NCI-H2107 treated with DMSO at 0.1 percent for 48 hours (cell line): Measurements from ENCODE around the gene AZIN2.
"Not testable (repeated sequence)": the region's sequence is repeated elsewhere in the genome, so short reads cannot be mapped to it uniquely, and the experiment has no call there.

Experiments used
- DNase-seq: peaks from one replicate; lab custom pipeline; 2025; ENCODE audit not compliant: unreplicated experiment; lab: John Stamatoyannopoulos, UW

Gene AZIN2

DNA sequence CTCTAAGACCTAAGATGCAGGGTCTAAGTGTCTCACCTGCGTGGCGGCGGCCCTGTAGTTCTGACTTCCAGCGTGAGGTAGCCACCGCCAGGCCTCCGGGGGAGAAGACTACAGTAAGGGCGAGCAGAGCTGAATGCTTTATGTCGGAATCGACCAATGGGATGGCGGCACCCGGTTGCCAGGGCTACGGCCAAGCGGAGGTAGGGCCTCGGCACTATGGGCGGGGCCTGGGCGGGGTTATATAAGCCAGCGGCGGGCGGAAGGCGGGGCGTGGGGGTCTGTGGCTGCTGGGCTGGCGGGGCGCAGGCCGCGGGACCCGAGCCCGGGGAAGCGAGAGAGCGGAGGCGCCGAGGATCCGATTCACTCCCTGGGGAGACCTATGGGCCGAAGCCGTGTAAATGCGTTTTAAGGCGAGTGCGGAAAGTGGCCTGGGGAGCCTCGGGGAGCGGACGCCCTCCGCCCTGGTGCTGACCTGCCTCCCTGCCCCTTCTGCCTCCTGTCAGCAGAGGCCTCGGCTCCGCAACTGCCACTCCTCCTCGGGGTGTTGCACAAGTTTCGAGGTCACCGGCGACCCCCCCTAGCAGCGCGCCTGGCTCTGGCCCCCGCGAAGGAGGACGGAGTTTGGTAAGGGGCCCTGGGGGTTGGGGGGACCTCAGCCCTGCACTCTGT is at the start of gene AZIN2:
AZIN2 (plus strand) TSS at position 269 of the 669 bp plus-strand sequence. CDS start 1,097 bp downstream, outside the sequence.
- DNase-seq: peak; percentile 91

- DNase-seq: no peak
These were observed 49.4 kb upstream of the AZIN2 start for GRCh38 chr1:33031506-33031905.

DNA sequence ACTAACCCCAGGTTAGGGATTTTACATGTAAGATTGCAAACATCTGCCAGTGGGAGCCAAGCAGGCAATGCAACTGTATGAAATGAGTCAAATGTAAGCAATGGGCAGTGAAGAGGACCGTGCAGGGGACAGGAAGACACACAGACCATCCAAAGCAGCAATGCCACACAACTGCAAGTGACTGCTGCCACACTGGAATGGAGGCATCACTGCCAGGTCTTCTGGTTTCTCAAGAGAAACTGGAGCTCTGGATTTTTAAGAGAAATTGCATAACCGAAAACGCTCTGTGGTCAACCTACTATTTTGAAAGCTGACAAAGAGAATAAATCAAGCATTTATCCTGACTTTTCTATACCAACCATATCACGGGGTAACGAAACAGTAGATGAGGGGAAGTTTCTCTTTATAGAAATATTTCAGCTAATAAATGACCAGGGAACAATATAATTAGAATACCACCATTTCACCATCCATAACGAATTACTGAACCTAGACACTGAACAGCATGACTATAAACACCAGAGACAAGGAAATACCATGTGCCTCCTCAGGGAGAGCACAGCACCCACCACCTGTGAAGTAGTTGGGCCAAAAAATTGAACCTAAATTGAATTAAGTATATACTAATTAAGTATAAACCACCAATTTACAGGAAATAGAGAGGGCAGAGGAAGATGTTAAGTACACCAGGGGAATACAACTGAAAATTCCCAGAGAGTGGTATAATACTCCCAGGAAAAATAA is 48.7 kb upstream of the AZIN2 start:
- no peak for DNase-seq

GRCh38 chr1:33036051-33036525 is 44.9 kb upstream of the AZIN2 start:
- DNase-seq: no peak

DNA sequence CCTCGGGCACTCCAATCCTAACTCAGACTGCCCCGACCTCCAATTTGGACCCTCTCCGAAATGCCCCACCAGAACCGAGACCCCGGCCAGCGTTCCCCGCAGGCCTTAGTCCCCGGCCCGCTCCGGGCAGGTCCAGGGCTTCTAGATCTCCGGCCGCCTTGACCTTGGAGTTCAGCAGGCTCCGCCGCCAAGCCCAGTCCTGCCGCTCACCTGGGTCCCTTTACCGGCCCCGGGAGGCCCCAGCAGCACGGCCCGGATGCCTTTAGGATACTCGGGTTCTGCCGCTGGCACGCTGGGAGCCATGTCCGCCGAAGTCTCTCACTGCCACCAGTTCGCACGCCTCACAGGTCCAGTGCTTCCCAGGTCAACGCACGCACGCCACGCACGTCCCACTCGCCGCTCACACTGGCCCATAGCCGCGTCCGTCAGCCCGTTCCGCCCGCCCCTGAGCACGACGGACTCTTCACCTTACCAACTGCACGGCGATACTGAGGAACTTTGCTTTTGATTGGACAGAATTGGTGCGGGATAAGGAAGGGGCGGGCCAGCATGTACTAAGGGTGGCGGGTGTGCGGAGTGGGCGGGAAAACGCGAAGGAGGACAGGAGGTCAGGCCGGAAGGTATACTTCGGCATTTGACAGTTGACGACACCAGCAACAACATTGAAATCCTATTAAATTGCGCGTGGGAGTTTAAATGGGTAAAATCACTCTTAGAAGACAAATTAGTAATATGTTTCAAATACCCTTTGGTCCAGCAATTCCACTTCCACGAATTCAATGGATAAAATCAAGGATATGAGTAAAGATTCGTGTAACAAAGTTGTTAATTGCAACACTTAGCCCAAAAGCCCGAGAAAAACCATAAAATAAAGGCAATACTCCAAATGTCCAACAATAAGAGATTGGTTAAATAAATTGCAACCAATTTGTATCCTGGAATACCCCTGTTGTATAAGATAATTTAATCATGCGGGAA is 44.1 kb upstream of the AZIN2 start, which contains the start of gene AK2:
AK2 (minus strand) TSS at position 358 of the 978 bp plus-strand sequence; CDS start at position 303, 55 bp downstream.
- DNase-seq: peak; percentile 99

DNA sequence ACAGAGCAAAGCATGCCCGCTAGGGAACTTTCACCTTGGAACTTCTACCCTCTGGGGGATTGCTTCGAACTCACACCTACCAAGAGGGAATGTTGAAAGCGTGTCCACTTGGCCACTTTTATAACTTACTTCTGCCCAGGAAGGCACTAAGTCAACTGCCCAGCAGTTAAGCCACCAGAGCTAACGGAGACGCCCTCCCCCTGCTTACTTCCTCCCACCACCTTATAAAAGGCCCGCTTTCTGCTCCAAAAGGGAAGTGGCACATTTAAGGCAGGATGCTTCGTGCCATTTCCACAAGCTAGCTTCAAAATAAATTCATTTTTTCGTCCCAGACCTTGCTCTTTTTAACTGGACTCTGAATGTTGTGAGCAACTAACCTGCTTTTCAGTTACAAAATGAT is 41.1 kb upstream of the AZIN2 start:
- no peak for DNase-seq

DNA sequence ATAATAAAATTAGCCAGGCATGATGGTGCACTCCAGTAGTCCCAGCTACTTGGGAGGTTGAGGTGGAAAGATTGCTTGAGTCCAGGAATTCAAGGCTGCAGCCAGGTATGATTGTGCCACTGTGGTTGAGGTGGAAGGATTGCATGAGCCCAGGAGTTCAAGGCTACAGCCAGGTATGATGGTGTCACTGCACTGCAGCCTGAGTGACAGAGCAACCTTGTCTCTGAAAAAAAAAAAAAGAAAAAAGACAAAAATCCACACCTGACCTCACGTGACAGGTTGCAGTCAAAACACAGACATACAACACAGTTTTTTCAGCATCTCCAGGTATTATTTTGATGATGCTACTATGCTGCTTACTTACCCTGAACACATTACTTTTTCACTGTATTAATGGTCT is 39.9 kb upstream of the AZIN2 start:
- no peak for DNase-seq

GRCh38 chr1:33042831-33043230 is 38.1 kb upstream of the AZIN2 start:
- no peak for DNase-seq

- DNase-seq: no peak
These were observed 37.5 kb upstream of the AZIN2 start for GRCh38 chr1:33043267-33044092.

DNA sequence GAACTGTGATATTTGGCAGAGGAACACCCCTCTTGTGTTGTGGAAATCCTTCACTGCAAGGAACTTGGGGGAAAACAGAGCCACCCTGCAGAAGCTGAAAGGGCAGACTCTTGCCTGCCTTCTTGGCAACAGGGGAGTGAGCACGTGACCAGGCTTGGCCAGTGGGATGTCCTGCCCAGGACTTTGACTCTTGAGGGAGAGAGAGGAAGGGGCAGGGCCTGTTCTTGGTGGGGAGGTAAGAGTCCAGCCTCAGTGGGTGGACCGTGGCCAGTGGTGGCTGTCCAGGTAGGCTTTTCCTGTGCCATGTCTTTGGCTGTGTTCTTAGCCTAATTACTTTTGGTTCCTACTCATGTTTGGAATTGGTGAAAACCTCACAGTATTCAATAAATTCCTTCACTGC is 35.7 kb upstream of the AZIN2 start:
- no peak for DNase-seq

GRCh38 chr1:33045814-33046213 is 35.1 kb upstream of the AZIN2 start:
- DNase-seq: no peak

- DNase-seq: not testable (repeated sequence)
These were observed 34.7 kb upstream of the AZIN2 start for GRCh38 chr1:33046234-33046633.

DNA sequence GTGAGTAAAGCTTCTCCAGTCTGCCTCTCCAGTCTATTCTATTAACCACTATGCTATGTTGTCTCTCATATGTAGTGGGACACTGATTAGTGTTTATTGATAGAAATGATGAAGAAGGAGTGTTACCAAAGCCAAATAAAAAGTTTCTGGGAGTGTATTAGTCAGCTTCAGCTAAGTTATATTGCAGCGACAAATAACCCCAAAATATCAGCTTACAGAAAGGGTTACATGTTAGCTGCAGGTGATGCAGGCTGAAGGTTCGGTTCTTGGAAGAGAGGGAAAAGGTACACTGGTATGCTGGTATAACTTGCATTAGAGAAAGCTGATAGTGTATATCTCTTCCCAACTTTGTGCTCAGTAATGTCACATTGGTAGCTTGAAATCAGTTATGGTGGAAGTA is 33.7 kb upstream of the AZIN2 start:
- no peak for DNase-seq

DNA sequence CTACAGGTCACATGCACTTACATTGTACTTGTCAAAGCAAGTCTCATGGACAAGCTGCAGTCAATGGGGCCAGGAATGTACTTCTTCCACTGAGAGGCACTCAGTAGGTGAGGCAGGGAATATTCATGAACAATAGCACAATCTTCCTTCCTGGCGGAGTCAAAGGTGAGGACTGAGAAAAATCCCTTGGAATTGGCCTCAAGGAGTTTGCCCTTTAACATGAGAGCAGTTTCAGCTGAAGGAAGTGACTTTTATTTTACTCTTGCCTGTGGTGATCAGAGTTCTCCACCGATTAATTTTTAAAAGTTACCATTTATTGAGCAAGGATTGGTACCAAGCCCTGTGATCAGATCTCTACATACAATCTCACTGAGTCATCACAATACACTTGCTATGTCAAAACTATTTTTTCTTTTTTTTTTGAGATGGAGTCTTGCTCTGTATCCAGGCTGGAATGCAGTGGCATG is 33.1 kb upstream of the AZIN2 start:
- no peak for DNase-seq

DNA sequence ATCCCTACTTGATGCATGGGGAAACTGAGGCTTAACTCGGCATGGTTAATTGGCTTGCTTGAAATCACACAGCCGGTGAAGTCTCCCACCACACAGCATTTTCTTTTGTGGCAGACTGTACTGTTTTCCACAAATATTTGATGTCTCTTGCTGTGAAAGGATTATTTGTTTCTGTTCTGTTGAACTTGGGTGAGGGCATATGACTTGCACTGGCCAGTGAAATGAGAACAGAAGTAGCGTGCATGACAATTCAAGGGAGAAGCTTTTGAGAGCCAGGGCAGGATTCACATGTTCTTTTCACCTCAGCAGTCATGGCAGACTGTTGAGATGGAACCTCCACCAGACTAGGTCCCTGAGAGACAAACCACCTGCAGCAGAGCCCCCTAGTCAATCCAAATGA is 32.5 kb upstream of the AZIN2 start:
- no peak for DNase-seq

GRCh38 chr1:33049371-33049770 is 31.6 kb upstream of the AZIN2 start:
- DNase-seq: no peak

DNA sequence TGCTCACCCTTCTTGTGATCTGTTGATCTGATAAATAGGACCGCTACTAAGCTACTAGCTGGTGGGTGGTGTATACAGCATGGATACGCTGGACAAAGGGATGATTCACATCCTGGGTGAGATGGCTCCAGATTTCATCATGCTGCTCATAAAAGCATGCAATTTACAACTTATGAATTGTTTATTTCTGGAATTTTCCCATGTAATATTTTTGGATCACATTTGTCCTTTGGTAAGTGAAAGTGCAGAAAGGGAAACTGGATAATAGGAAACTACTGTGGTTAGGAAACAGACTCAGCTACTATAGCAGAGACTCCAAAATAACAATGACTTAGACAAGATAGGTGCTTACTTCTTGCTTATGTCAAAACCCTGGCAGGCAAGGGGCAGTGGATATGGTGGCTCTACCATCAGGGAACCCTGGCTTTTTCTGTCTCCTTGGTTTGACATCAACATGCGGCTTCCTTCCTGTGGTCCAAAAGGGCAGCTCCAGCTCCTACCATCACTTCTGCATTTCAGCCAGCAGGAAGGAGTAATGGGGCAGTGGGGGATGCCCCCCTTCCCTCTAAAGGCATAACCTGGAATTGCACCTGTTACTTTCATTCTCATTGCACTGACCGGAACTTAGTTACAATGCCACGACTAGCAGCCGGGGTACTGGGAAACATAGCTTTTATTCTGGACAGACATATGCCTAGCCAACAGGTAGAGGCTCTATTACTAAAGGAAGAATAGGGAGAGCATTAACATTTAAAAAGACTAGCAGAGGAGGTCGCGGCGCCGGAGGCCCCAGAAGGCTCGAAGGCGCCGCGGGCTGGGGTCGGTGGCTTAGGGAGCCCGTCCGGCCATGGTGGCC is 30.5 kb upstream of the AZIN2 start:
- DNase-seq: no peak

GRCh38 chr1:33055210-33056008 is 25.5 kb upstream of the AZIN2 start:
- DNase-seq: peak; percentile 22
